ENCODE measurements around the gene ASIC4.

The ASIC4 gene

GRCh38 chr2:219514196-219514761 lies at the start of gene ASIC4:
ASIC4 (plus strand) TSS chr2:219514482; CDS start chr2:219514725, 243 bp downstream.
- H3K27me3 Mint-ChIP-seq: peaks cover 76% of the 10 kb centered on the region
- peaks cover 13% of the 10 kb centered on the region for H3K4me1 Mint-ChIP-seq (ENCODE audit: low read depth)
- no peak within 1 kb of the TSS for H3K27ac Mint-ChIP-seq
- H3K36me3 Mint-ChIP-seq (ENCODE audit: low read depth): no peaks in the 10 kb centered on the region
- no peak within 1 kb of the TSS for H3K4me3 Mint-ChIP-seq
- H3K9me3 Mint-ChIP-seq: no peaks in the 10 kb centered on the region

- Mint-ChIP-seq H3K36me3 (ENCODE audit: low read depth) (no peaks in the 10 kb centered on the region), H3K9me3 (no peaks in the 10 kb centered on the region), H3K4me1 (ENCODE audit: low read depth) (no peaks in the 10 kb centered on the region), H3K27ac (no peak overlapping the region), H3K27me3 (no peaks in the 10 kb centered on the region), H3K4me3 (no peak overlapping the region)
These were observed 48.4 kb upstream of the ASIC4 start for GRCh38 chr2:219465659-219466561.

GRCh38 chr2:219466816-219467735 lies 47.2 kb upstream of the ASIC4 start:
- H3K4me1 Mint-ChIP-seq (ENCODE audit: low read depth): no peaks in the 10 kb centered on the region
- H3K36me3 Mint-ChIP-seq (ENCODE audit: low read depth): no peaks in the 10 kb centered on the region
- H3K4me3 Mint-ChIP-seq: no peak overlapping the region
- H3K27me3 Mint-ChIP-seq: no peaks in the 10 kb centered on the region
- no peaks in the 10 kb centered on the region for H3K9me3 Mint-ChIP-seq
- no peak overlapping the region for H3K27ac Mint-ChIP-seq

GRCh38 chr2:219467736-219468075 lies 46.6 kb upstream of the ASIC4 start:
- no peaks in the 10 kb centered on the region for H3K4me1 Mint-ChIP-seq (ENCODE audit: low read depth)

GRCh38 chr2:219468410-219469185 lies 45.7 kb upstream of the ASIC4 start:
- Mint-ChIP-seq H3K27me3 (no peaks in the 10 kb centered on the region), H3K27ac (no peak overlapping the region), H3K4me3 (no peak overlapping the region), H3K36me3 (ENCODE audit: low read depth) (no peaks in the 10 kb centered on the region), H3K9me3 (no peaks in the 10 kb centered on the region), H3K4me1 (ENCODE audit: low read depth) (no peaks in the 10 kb centered on the region)

More at GRCh38 chr2:219467736-219468075, 46.6 kb upstream of the ASIC4 start:
- no peaks in the 10 kb centered on the region for H3K27me3 Mint-ChIP-seq
- no peak overlapping the region for H3K4me3 Mint-ChIP-seq
- H3K36me3 Mint-ChIP-seq (ENCODE audit: low read depth): no peaks in the 10 kb centered on the region
- no peak overlapping the region for H3K27ac Mint-ChIP-seq
- no peaks in the 10 kb centered on the region for H3K9me3 Mint-ChIP-seq

GRCh38 chr2:219469186-219469724 lies 45.0 kb upstream of the ASIC4 start:
- no peaks in the 10 kb centered on the region for H3K27me3 Mint-ChIP-seq
- no peaks in the 10 kb centered on the region for H3K4me1 Mint-ChIP-seq (ENCODE audit: low read depth)
- no peaks in the 10 kb centered on the region for H3K36me3 Mint-ChIP-seq (ENCODE audit: low read depth)
- no peak overlapping the region for H3K4me3 Mint-ChIP-seq
- H3K9me3 Mint-ChIP-seq: no peaks in the 10 kb centered on the region
- no peak overlapping the region for H3K27ac Mint-ChIP-seq

- no peaks in the 10 kb centered on the region for H3K36me3 Mint-ChIP-seq (ENCODE audit: low read depth)
- H3K27me3 Mint-ChIP-seq: no peaks in the 10 kb centered on the region
- no peaks in the 10 kb centered on the region for H3K4me1 Mint-ChIP-seq (ENCODE audit: low read depth)
- H3K27ac Mint-ChIP-seq: no peak overlapping the region
- H3K4me3 Mint-ChIP-seq: no peak overlapping the region
- no peaks in the 10 kb centered on the region for H3K9me3 Mint-ChIP-seq
These were observed 43.9 kb upstream of the ASIC4 start for GRCh38 chr2:219470429-219470828.

- H3K4me1 Mint-ChIP-seq (ENCODE audit: low read depth): peaks cover 5% of the 10 kb centered on the region
- H3K27me3 Mint-ChIP-seq: no peaks in the 10 kb centered on the region
- no peak overlapping the region for H3K27ac Mint-ChIP-seq
- H3K4me3 Mint-ChIP-seq: no peak overlapping the region
- no peaks in the 10 kb centered on the region for H3K36me3 Mint-ChIP-seq (ENCODE audit: low read depth)
- H3K9me3 Mint-ChIP-seq: no peaks in the 10 kb centered on the region
These were observed 42.6 kb upstream of the ASIC4 start for GRCh38 chr2:219471476-219472371.

- no peaks in the 10 kb centered on the region for H3K9me3 Mint-ChIP-seq
- no peaks in the 10 kb centered on the region for H3K27me3 Mint-ChIP-seq
- H3K4me3 Mint-ChIP-seq: no peak overlapping the region
- H3K27ac Mint-ChIP-seq: no peak overlapping the region
- H3K4me1 Mint-ChIP-seq (ENCODE audit: low read depth): peaks cover 5% of the 10 kb centered on the region
- H3K36me3 Mint-ChIP-seq (ENCODE audit: low read depth): no peaks in the 10 kb centered on the region
These were observed 41.6 kb upstream of the ASIC4 start for GRCh38 chr2:219472629-219473187.

- H3K9me3 Mint-ChIP-seq: no peaks in the 10 kb centered on the region
- H3K36me3 Mint-ChIP-seq (ENCODE audit: low read depth): no peaks in the 10 kb centered on the region
- H3K27ac Mint-ChIP-seq: no peak overlapping the region
- H3K4me1 Mint-ChIP-seq (ENCODE audit: low read depth): peaks cover 5% of the 10 kb centered on the region
- no peaks in the 10 kb centered on the region for H3K27me3 Mint-ChIP-seq
- no peak overlapping the region for H3K4me3 Mint-ChIP-seq
These were observed 40.8 kb upstream of the ASIC4 start for GRCh38 chr2:219473511-219473910.

GRCh38 chr2:219474285-219475060 lies 39.8 kb upstream of the ASIC4 start:
- Mint-ChIP-seq H3K4me1 (ENCODE audit: low read depth) (peaks cover 5% of the 10 kb centered on the region), H3K4me3 (no peak overlapping the region), H3K27me3 (no peaks in the 10 kb centered on the region), H3K36me3 (ENCODE audit: low read depth) (no peaks in the 10 kb centered on the region), H3K9me3 (no peaks in the 10 kb centered on the region), H3K27ac (no peak overlapping the region)

- H3K36me3 Mint-ChIP-seq (ENCODE audit: low read depth): no peaks in the 10 kb centered on the region
- H3K4me1 Mint-ChIP-seq (ENCODE audit: low read depth): peaks cover 5% of the 10 kb centered on the region
- H3K9me3 Mint-ChIP-seq: no peaks in the 10 kb centered on the region
- H3K27ac Mint-ChIP-seq: no peak overlapping the region
- H3K27me3 Mint-ChIP-seq: no peaks in the 10 kb centered on the region
- H3K4me3 Mint-ChIP-seq: no peak overlapping the region
These were observed 39.0 kb upstream of the ASIC4 start for GRCh38 chr2:219475278-219475677.

Data from stimulated activated naive CD8-positive, alpha-beta T cell treated with anti-CD3 and anti-CD28 coated beads, Interleukin-15, Interleukin-2, amounts not matched to agents 100 ng/mL and 50 ng/mL, for 24 hours (primary cell).